Activated CD8-positive, alpha-beta memory T cell treated with anti-CD3 and anti-CD28 coated beads for 24 hours (primary cell): Measurements from ENCODE around the gene FMNL2.

ENCODE experiments used
- DNase-seq: peaks from one replicate; pipeline ENCODE4 v3.0.0-alpha.2; 2020

The FMNL2 gene

DNA sequence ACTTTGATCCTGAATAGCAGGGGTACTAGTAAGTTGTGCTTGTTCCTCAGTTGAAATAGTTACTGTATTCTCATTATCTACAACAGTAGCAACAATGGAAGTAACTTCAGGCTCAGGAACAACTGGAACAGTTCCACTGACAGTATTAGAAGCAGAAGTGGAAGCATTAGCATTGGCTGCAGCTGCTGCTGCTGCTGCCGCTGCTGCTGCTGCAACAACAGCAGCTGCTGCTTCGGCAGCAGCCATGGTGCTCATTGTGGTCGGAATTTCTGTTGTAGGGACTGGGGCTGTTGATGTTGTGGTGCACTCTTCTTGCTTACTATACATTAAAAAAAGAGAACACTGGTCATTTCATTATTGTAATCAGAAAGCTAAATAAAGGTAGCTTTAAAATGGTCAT is 341.5 kb downstream of the FMNL2 start:
- DNase-seq = no peak

DNA sequence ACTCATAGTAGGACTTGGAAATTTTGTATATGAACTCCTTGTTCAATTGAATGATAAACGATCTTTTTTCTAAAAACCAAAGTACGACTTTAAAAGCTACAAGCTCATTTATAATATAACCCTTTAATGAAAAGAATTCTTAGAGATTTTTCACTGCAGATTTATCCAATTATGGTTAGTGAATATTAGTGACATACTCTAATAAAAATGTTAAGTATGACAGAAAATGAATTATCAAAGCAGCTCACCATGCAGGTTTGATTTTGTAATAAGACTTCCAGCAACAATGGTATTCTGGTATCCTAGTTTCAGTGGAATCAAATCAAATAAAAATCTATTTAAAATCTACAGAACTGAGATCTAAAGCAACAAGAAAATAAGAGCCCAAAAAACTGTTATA is 343.8 kb downstream of the FMNL2 start:
- DNase-seq = no peak

DNA sequence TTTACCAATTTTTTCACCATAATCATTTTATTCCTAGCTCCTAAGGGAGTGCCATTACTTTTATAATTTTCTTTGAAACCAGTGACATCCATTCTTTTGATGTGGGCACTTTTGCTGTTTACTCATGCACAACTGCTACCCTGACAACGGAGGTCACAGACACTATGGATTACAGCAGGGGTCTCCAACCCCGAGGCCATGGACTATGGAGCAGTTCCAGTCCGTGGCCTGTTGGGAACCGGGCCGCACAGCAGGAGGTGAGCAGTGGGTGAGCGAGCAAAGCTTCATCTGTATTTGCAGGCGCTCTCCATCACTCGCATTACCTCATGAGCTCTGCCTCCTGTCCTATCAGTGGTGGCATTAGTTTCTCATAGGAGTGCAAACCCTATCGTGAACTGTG is 347.7 kb downstream of the FMNL2 start:
- no peak for DNase-seq

DNA sequence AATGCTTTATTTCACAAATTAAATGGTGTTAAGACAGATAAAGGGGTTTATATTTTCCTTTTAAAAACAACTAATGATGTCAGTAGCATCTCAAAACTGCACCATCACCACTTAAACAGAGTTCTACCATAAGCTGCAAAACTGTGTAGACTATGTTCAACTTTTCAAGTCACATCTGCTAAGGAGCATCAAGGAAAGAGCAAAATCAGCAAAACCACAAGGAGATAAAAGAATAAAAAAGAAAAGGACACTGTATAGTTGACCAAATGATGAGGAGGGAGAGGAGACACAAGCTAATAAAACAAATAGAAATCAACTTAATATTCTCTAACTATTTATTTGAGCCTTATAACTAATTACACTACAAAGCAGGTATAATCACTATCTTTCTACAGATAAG is 348.4 kb downstream of the FMNL2 start:
- DNase-seq = no peak

DNA sequence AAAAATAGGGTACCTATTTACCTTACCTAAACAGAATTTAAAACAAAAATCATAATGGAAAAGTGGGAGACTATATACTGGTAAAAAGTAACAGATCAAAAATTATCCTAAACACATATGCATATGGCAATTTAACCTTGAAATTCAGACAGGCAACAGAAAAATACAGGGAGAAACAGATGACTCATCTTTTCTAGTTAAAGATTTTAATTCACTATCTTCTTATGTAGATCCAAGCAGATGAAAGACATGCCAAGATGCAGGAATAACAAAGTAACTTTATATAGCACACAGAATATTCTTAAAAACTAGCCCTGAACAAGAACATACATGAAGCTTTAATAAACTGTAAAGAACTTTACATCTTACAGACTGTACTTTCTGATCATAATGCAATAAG is 351.3 kb downstream of the FMNL2 start:
- DNase-seq = no peak

DNA sequence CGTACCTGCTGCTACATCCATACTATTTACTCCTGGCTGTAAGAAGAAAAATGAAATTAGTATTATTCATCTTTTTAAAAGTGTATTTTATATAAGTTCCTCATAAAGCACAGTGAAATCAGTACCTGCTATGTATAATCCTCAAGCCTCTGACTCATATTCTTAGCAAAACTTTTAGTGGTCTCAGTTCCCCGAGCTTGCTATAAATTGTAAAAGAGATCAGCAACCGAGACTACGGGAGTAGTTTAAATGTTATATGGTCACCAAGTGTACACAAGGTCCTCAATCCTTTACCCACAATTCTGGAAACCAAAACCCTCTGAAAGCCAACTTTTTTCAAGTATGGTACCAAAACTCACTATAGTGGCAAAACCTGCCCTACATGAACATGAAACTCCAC is 358.1 kb downstream of the FMNL2 start:
- DNase-seq = no peak

DNA sequence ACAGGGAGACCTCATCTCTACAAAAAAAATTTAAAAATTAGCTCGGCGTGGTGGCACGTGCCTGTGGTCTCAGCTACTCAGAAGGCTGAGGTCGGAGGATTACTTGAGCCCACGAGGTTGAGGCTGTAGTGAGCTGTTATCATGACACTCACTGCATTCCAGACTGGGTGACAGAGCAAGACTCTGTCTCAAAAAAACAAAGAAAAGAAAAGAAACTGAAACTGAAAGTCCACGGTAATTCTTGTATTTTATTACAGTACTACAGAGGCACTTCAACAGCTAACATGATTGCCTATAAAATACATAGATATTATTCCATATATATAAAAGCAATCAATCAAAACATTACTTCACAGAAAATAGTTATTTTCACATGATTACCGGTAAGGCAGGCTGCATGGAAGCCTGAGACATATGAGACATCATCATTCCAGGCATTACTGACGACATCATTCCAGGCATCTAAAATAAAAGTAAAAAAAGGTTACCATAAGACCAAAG is 359.2 kb downstream of the FMNL2 start:
- DNase-seq = no peak

DNA sequence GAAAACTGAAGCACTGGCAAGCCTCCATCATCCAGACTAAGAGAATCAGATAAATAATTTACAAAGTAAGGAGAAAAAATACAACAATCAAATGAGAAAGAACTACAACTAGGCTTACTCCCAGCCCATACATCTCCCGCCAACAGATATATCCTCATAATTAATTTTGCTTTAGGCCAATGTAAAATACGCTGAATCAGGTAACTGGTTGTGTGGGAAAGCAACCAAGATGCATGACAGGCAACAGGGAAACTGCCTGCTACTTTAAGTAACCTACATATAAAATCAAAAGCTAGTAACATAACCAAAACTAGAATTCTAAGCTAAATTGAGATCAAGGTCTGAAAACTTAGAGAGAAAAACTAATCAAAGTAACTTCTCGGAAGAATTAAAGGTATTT is 360.8 kb downstream of the FMNL2 start:
- no peak for DNase-seq

DNA sequence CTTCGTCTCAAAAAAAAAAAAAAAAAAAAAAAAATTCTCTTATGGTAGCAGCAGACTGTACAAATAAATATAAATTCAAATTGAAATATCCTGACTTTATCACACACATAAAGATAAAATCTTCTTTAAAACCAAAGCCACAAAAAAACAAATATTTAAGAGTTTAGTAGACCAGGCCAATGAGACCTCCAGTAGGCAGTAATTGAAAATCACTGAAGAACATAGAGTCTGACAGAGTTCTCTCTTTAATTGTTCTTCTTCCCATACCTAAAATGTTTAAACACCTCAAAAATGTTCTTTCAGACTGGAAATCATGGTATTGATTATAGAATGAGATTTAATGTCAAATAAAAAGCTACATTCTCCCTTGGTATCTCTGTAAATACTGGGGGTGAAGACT is 361.5 kb downstream of the FMNL2 start:
- no peak for DNase-seq
